HG02610 (cell line): ENCODE measurements around the gene GPSM3.
"Not testable (repeated sequence)": the region's sequence is repeated elsewhere in the genome, so short reads cannot be mapped to it uniquely, and the experiment has no call there.

ENCODE experiments used
- ATAC-seq: cut with Tn5 transposase; IDR thresholded peaks from one replicate; pipeline ENCODE4 v1.9.1; 2021; ENCODE audit warnings: mild to moderate bottlenecking, moderate library complexity; ENCODE audit not compliant: unreplicated experiment

The GPSM3 gene

GRCh38 chr6:32203426-32204267, 11.2 kb upstream of the GPSM3 start:
- ATAC-seq, result no peak

GRCh38 chr6:32202186-32202585, 9.7 kb upstream of the GPSM3 start:
- no peak for ATAC-seq

GRCh38 chr6:32200711-32201475, 8.4 kb upstream of the GPSM3 start:
- ATAC-seq, result no peak

GRCh38 chr6:32198866-32199265, 6.4 kb upstream of the GPSM3 start:
- no peak for ATAC-seq

GRCh38 chr6:32198345-32198696, 5.9 kb upstream of the GPSM3 start:
- ATAC-seq, result no peak

- no peak for ATAC-seq
Observed at GRCh38 chr6:32196682-32197616, 4.5 kb upstream of the GPSM3 start.

- ATAC-seq, result peak; percentile 76
Observed at GRCh38 chr6:32195902-32196681, 3.6 kb upstream of the GPSM3 start.

GRCh38 chr6:32195652-32195901, 3.1 kb upstream of the GPSM3 start:
- ATAC-seq, result peak; percentile 74

- ATAC-seq, result no peak
Observed at GRCh38 chr6:32194825-32195651, 2.6 kb upstream of the GPSM3 start.

- ATAC-seq, result no peak
Observed at GRCh38 chr6:32194388-32194787, 1.9 kb upstream of the GPSM3 start.

- ATAC-seq, result not testable (repeated sequence)
Observed at GRCh38 chr6:32193096-32193495, 653 bp upstream of the GPSM3 start.

GRCh38 chr6:32191696-32192607, 491 bp downstream of the GPSM3 start:
- no peak for ATAC-seq

- no peak for ATAC-seq
Observed at GRCh38 chr6:32190911-32191677, 1.3 kb downstream of the GPSM3 start.

- peak; percentile 69 for ATAC-seq
Observed at GRCh38 chr6:32190054-32190851, 2.2 kb downstream of the GPSM3 start, which contains the start of gene PBX2. Gene PBX2 (minus strand): TSS chr6:32190202. CDS start chr6:32189915, 287 bp downstream.

GRCh38 chr6:32189742-32190053, 2.7 kb downstream of the GPSM3 start:
- ATAC-seq, result no peak

- ATAC-seq, result no peak
Observed at GRCh38 chr6:32189069-32189741, 3.2 kb downstream of the GPSM3 start.
